ENCODE measurements around the gene PBX4.
"Not testable (repeated sequence)": the region's sequence is repeated elsewhere in the genome, so short reads cannot be mapped to it uniquely, and the experiment has no call there.

Gene PBX4

GRCh38 chr19:19627621-19628500 lies 9.4 kb upstream of the PBX4 start, which contains the start of gene LPAR2:
Gene LPAR2 (minus strand): TSS chr19:19628220. CDS start chr19:19627275, 945 bp downstream.
- no peak for DNase-seq
- TF ChIP-seq GATA1 (IDR thresholded peaks at IDR 0.05; ENCODE audit: low read depth, low read length) (no peak), POLR2A (IDR thresholded peaks at IDR 0.05; ENCODE audit: low read length) (no peak)

- no peak for DNase-seq
- TF ChIP-seq GATA1 (IDR thresholded peaks at IDR 0.05; ENCODE audit: low read depth, low read length): no peak
These were observed 8.3 kb upstream of the PBX4 start for GRCh38 chr19:19626516-19627472.

GRCh38 chr19:19624032-19624570 lies 5.6 kb upstream of the PBX4 start:
- DNase-seq: no peak
- TF ChIP-seq GATA1 (IDR thresholded peaks at IDR 0.05; ENCODE audit: low read depth, low read length): no peak

- no peak for TF ChIP-seq GATA1 (IDR thresholded peaks at IDR 0.05; ENCODE audit: low read depth, low read length)
- TF ChIP-seq POLR2A (IDR thresholded peaks at IDR 0.05; ENCODE audit: low read length): no peak
- DNase-seq: no peak
These were observed 4.9 kb upstream of the PBX4 start for GRCh38 chr19:19623383-19623782.

GRCh38 chr19:19619849-19620210 lies 1.3 kb upstream of the PBX4 start:
- TF ChIP-seq POLR2A (IDR thresholded peaks at IDR 0.05; ENCODE audit: low read length): no peak
- TF ChIP-seq GATA1 (IDR thresholded peaks at IDR 0.05; ENCODE audit: low read depth, low read length): no peak
- no peak for DNase-seq

GRCh38 chr19:19619181-19619848 lies 828 bp upstream of the PBX4 start:
- no peak for DNase-seq
- TF ChIP-seq POLR2A (IDR thresholded peaks at IDR 0.05; ENCODE audit: low read length) (no peak), GATA1 (IDR thresholded peaks at IDR 0.05; ENCODE audit: low read depth, low read length) (no peak)

GRCh38 chr19:19615086-19615485 lies 3.4 kb downstream of the PBX4 start:
- no peak for DNase-seq
- TF ChIP-seq POLR2A (IDR thresholded peaks at IDR 0.05; ENCODE audit: low read length) (no peak), GATA1 (IDR thresholded peaks at IDR 0.05; ENCODE audit: low read depth, low read length) (no peak)

- no peak for DNase-seq
- no peak for TF ChIP-seq POLR2A (IDR thresholded peaks at IDR 0.05; ENCODE audit: low read length)
- TF ChIP-seq GATA1 (IDR thresholded peaks at IDR 0.05; ENCODE audit: low read depth, low read length): no peak
These were observed 5.0 kb downstream of the PBX4 start for GRCh38 chr19:19613506-19613905.

- DNase-seq: no peak
- TF ChIP-seq POLR2A (IDR thresholded peaks at IDR 0.05; ENCODE audit: low read length) (no peak), GATA1 (IDR thresholded peaks at IDR 0.05; ENCODE audit: low read depth, low read length) (no peak)
These were observed 7.9 kb downstream of the PBX4 start for GRCh38 chr19:19610376-19611202.

GRCh38 chr19:19606686-19607085 lies 11.8 kb downstream of the PBX4 start:
- DNase-seq: not testable (repeated sequence)

- no peak for DNase-seq
- TF ChIP-seq POLR2A (IDR thresholded peaks at IDR 0.05; ENCODE audit: low read length) (no peak), GATA1 (IDR thresholded peaks at IDR 0.05; ENCODE audit: low read depth, low read length) (no peak)
These were observed 12.5 kb downstream of the PBX4 start for GRCh38 chr19:19606021-19606420.

GRCh38 chr19:19602713-19603324 lies 15.7 kb downstream of the PBX4 start:
- TF ChIP-seq POLR2A (IDR thresholded peaks at IDR 0.05; ENCODE audit: low read length): no peak
- TF ChIP-seq GATA1 (IDR thresholded peaks at IDR 0.05; ENCODE audit: low read depth, low read length): no peak

More at GRCh38 chr19:19602713-19603324, 15.7 kb downstream of the PBX4 start:
- DNase-seq: no peak
